HG03108 (cell line): ENCODE data around the gene CNIH2.
"Not testable (repeated sequence)": the region's sequence is repeated elsewhere in the genome, so short reads cannot be mapped to it uniquely, and the experiment has no call there.

Experiments
- ATAC-seq: cut with Tn5 transposase; IDR thresholded peaks from one replicate; pipeline ENCODE4 v1.9.1; 2021; ENCODE audit warnings: moderate library complexity; ENCODE audit not compliant: unreplicated experiment

CNIH2 gene

GRCh38 chr11:66313321-66314185, 35.6 kb downstream of the CNIH2 start:
- no peak for ATAC-seq

GRCh38 chr11:66314186-66314501, 36.2 kb downstream of the CNIH2 start:
- no peak for ATAC-seq

- no peak for ATAC-seq
Measured at GRCh38 chr11:66314561-66315497, 36.9 kb downstream of the CNIH2 start.

- no peak for ATAC-seq
Measured at GRCh38 chr11:66315498-66315885, 37.5 kb downstream of the CNIH2 start.

- no peak for ATAC-seq
Measured at GRCh38 chr11:66315921-66316811, 38.2 kb downstream of the CNIH2 start.

- no peak for ATAC-seq
Measured at GRCh38 chr11:66316849-66317251, 38.9 kb downstream of the CNIH2 start, which contains the start of gene CD248. CD248 (minus strand) TSS chr11:66317044; CDS start chr11:66317027, 17 bp downstream.

- no peak for ATAC-seq
Measured at GRCh38 chr11:66317322-66317722, 39.3 kb downstream of the CNIH2 start.

- ATAC-seq: no peak
Measured at GRCh38 chr11:66317723-66318599, 40.0 kb downstream of the CNIH2 start.

GRCh38 chr11:66318600-66318970, 40.6 kb downstream of the CNIH2 start:
- ATAC-seq: no peak

GRCh38 chr11:66320289-66320688, 42.3 kb downstream of the CNIH2 start:
- not testable (repeated sequence) for ATAC-seq

- ATAC-seq: not testable (repeated sequence)
Measured at GRCh38 chr11:66320748-66321147, 42.8 kb downstream of the CNIH2 start.

- ATAC-seq: no peak
Measured at GRCh38 chr11:66321606-66322005, 43.6 kb downstream of the CNIH2 start.

GRCh38 chr11:66322732-66323427, 44.9 kb downstream of the CNIH2 start:
- ATAC-seq: no peak

GRCh38 chr11:66323684-66324083, 45.7 kb downstream of the CNIH2 start:
- ATAC-seq: no peak

- ATAC-seq: no peak
Measured at GRCh38 chr11:66324664-66325063, 46.7 kb downstream of the CNIH2 start.

GRCh38 chr11:66325263-66325671, 47.3 kb downstream of the CNIH2 start:
- no peak for ATAC-seq

GRCh38 chr11:66326261-66327111, 48.5 kb downstream of the CNIH2 start:
- ATAC-seq: no peak
